Measurements from ENCODE around the gene SFTA2.

The SFTA2 gene

DNA sequence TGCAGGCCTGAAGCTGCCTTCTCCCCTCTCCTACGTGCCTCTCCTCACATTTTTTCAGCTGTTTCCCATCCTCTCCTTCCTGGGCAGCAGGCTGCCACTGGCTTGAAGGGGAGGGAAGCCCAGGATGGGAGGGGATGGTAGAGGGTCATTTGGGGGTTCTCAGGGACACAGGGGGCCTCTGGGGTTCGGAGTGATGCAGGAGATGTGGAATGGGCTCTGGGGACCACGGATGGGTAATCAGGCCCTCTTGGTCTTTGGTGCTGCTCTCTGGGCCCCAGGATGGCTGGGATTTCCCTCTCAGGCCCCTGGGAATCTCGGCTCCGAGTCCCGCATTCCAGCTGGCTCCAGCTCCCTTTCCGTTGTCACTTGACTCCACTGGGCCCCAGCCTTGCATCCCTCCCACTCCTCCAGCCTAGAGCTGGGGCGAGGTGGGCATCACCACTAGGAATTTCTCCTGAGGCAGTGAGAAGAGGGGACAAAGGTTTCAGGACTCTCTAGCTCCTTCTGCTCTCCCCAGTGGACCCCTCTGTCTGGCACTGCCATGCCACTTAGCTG lies 49.7 kb downstream of the SFTA2 start:
- no peak for DNase-seq
- intact Hi-C loops (cut with DNase I) = loop anchor here (10.0 kb wide), 1 partner anchor 207 kb away; the partner anchor contains the start of gene DHX16

- intact Hi-C loops (cut with DNase I) = loop anchor here (10.0 kb wide), 1 partner anchor 207 kb away; the partner anchor contains the start of gene DHX16
- DNase-seq = peak in 3 of 10 donors; percentile 35 to 90 (median 43)
These were observed 50.4 kb downstream of the SFTA2 start for GRCh38 chr6:30881392-30882203.
